SK-N-SH (cell line): Measurements from ENCODE around the gene FAM72C.
"Not testable (repeated sequence)": the region's sequence is repeated elsewhere in the genome, so short reads cannot be mapped to it uniquely, and the experiment has no call there.

Source experiments
- CHD2 ChIP-seq: fragments of 150-350 bp; IDR thresholded peaks from 2 replicates; pipeline ENCODE4 v1.6.1; 2018; ENCODE audit warnings: low read length; ENCODE audit not compliant: partially characterized antibody
- CTCF ChIP-seq: fragments of 200-600 bp; sonication (generic); IDR thresholded peaks from 2 replicates; pipeline ENCODE4 v1.6.1; 2017; ENCODE audit warnings: antibody characterized with exemption, mild to moderate bottlenecking, moderate library complexity
- EZH2phosphoT487 ChIP-seq: fragments of 200-600 bp; sonication (generic); IDR thresholded peaks from 2 replicates; pipeline ENCODE4 v1.6.1; 2017; ENCODE audit warnings: low read depth, mixed run types, mild to moderate bottlenecking, antibody characterized with exemption, moderate library complexity, borderline replicate concordance
- FOSL2 ChIP-seq: IDR thresholded peaks from 2 replicates; pipeline ENCODE4 v1.4.0; 2012; ENCODE audit warnings: low read depth, mild to moderate bottlenecking, moderate library complexity, borderline replicate concordance
- POLR2AphosphoS5 ChIP-seq: IDR thresholded peaks from 2 replicates; pipeline ENCODE4 v1.6.1; 2012; ENCODE audit warnings: low read depth, low read length
- SMC3 ChIP-seq: IDR thresholded peaks from 2 replicates; pipeline ENCODE4 v1.6.1; 2012; ENCODE audit warnings: low read depth, low read length, improper control_type of control experiment
- TAF1 ChIP-seq: IDR thresholded peaks from 2 replicates; pipeline ENCODE4 v1.6.1; 2012; ENCODE audit warnings: low read depth, mild to moderate bottlenecking, low read length, moderate library complexity, borderline replicate concordance
- TCF12 ChIP-seq: IDR thresholded peaks from 2 replicates; pipeline ENCODE4 v1.4.0; 2012
- YY1 ChIP-seq: IDR thresholded peaks from 2 replicates; pipeline ENCODE4 v1.4.0; 2012; ENCODE audit warnings: low read depth, mild to moderate bottlenecking

GRCh38 chr1:144014121-144014520 lies 42.3 kb upstream of the FAM72C start:
- not testable (repeated sequence) for TF ChIP-seq YY1, CTCF, POLR2AphosphoS5, SMC3, CHD2, TAF1, EZH2phosphoT487, FOSL2, TCF12
